Uterus (tissue), 2 donors: ENCODE results near the gene RAVER2.
"Not testable (repeated sequence)": the region's sequence is repeated elsewhere in the genome, so short reads cannot be mapped to it uniquely, and the experiment has no call there.

Experiments
- POLR2A ChIP-seq, 2 donors: fragments of 450-650 bp; IDR thresholded peaks; one replicate each; pipeline ENCODE4 v1.6.1; 2016; ENCODE audit warnings: antibody characterized with exemption in 2 of 2, mild to moderate bottlenecking in 1 of 2, moderate library complexity in 1 of 2
- TF ChIP-seq, protein P1 (sequence below), 4 experiments: fragments of 200-600 bp in 2 of 4; fragments of 450-650 bp in 2 of 4; sonication (generic) in 2 of 4; IDR thresholded peaks; one replicate each; pipeline ENCODE4 v1.5.1; 2016 to 2019; ENCODE audit warnings: antibody characterized with exemption in 4 of 4, mild to moderate bottlenecking in 2 of 4, moderate library complexity in 1 of 4

GRCh38 chr1:64740687-64741086, 4.2 kb upstream of the RAVER2 start:
- TF ChIP-seq, protein P1, sequence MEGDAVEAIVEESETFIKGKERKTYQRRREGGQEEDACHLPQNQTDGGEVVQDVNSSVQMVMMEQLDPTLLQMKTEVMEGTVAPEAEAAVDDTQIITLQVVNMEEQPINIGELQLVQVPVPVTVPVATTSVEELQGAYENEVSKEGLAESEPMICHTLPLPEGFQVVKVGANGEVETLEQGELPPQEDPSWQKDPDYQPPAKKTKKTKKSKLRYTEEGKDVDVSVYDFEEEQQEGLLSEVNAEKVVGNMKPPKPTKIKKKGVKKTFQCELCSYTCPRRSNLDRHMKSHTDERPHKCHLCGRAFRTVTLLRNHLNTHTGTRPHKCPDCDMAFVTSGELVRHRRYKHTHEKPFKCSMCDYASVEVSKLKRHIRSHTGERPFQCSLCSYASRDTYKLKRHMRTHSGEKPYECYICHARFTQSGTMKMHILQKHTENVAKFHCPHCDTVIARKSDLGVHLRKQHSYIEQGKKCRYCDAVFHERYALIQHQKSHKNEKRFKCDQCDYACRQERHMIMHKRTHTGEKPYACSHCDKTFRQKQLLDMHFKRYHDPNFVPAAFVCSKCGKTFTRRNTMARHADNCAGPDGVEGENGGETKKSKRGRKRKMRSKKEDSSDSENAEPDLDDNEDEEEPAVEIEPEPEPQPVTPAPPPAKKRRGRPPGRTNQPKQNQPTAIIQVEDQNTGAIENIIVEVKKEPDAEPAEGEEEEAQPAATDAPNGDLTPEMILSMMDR (IDR thresholded peaks at IDR 0.05), result not testable (repeated sequence)
- not testable (repeated sequence) for TF ChIP-seq POLR2A (IDR thresholded peaks at IDR 0.05)
